ENCODE data around the gene RAB11FIP3. TPM values are rescaled to one million over a fixed set of nuclear protein-coding genes. Genes with fewer than 3 reads are reported as not detected.
A peak's percentile ranks its signal among the peaks of the same experiment; 100 is the strongest.

RAB11FIP3 gene
- total RNA-seq, 1 experiment from 2014 or later, result 37.1 TPM

DNA sequence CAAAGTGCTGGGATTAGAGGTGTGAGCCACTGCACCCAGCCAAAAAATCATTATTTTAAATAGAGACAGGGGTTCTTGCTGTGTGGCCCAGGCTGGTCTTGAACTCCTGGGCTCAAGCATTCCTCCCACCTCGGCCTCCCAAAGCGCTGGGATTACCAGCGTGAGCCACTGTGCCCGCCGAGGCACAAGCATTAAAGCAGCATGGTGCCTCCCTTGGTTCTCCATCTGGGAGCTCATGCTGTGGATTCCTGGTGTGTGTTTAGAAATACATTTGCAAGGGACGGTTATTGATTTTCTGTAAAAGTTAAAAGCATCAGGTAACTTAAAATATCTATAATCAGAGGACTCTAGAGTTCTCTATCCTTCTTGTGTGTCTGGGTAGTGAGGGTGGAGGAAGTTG is 87.4 kb downstream of the RAB11FIP3 start:
- Histone ChIP-seq H3K14ac (ENCODE audit: insufficient read depth, low read length) (no peak overlapping the region), H4K5ac (ENCODE audit: insufficient read length, low read depth, low read length) (no peak overlapping the region), H4K8ac (replicated peaks; ENCODE audit: insufficient read length, low read depth, low read length) (no peak overlapping the region), H3K79me1 (ENCODE audit: insufficient read depth, low read depth, low read length, poor library complexity, severe bottlenecking) (no peaks in the 10 kb centered on the region), H4K20me1 (ENCODE audit: control insufficient read depth, insufficient read depth, insufficient read length) (no peaks in the 10 kb centered on the region), H3K27ac (ENCODE audit: insufficient read length, low read depth, low read length) (no peak overlapping the region), H3K18ac (ENCODE audit: insufficient read length, low read depth, low read length) (no peak overlapping the region), H4K91ac (ENCODE audit: insufficient read length, low read depth, low read length) (no peak overlapping the region), H3K4me1 (ENCODE audit: insufficient read depth, low read length) (no peaks in the 10 kb centered on the region), H3K79me2 (ENCODE audit: insufficient read depth, low read length) (no peaks in the 10 kb centered on the region), H3K9ac (ENCODE audit: extremely low read depth, insufficient read length, low read length) (no peak overlapping the region), H3K9me3 (ENCODE audit: control insufficient read depth, low read depth, low read length) (no peaks in the 10 kb centered on the region), H2BK20ac (ENCODE audit: low read depth, low read length, poor library complexity, severe bottlenecking) (no peak overlapping the region), H2BK120ac (ENCODE audit: low read depth, low read length, poor library complexity, severe bottlenecking) (no peak overlapping the region), H2BK15ac (ENCODE audit: low read depth, low read length) (no peak overlapping the region), H3T11ph (ENCODE audit: low read length) (no peak overlapping the region), H2BK5ac (ENCODE audit: insufficient read length, low read length) (no peak overlapping the region), H2AK5ac (ENCODE audit: insufficient read length, low read length) (no peak overlapping the region), H3K23ac (ENCODE audit: insufficient read length, low read depth, low read length) (no peak overlapping the region), H2AFZ (ENCODE audit: low read length) (no peak overlapping the region), H3K56ac (ENCODE audit: insufficient read length, low read depth, low read length) (no peak overlapping the region), H3K27me3 (ENCODE audit: insufficient read depth, low read length) (no peaks in the 10 kb centered on the region), H3K4ac (ENCODE audit: low read depth, low read length) (no peak overlapping the region), H3K4me2 (ENCODE audit: insufficient read depth, insufficient read length, low read length) (no peak overlapping the region), H3K23me2 (ENCODE audit: insufficient read length, low read depth, low read length, poor library complexity, severe bottlenecking) (no peaks in the 10 kb centered on the region), H2BK12ac (ENCODE audit: insufficient read length, low read depth, low read length) (no peak overlapping the region)
- H3K27me3 Mint-ChIP-seq (ENCODE audit: low read depth), result no peaks in the 10 kb centered on the region
- peak overlapping the region; percentile 26 to 69 (median 57); a peak in 4 of 7 replicates for H3K27ac Mint-ChIP-seq
- H3K9me3 Mint-ChIP-seq, result no peaks in the 10 kb centered on the region
- TF ChIP-seq, protein P1, sequence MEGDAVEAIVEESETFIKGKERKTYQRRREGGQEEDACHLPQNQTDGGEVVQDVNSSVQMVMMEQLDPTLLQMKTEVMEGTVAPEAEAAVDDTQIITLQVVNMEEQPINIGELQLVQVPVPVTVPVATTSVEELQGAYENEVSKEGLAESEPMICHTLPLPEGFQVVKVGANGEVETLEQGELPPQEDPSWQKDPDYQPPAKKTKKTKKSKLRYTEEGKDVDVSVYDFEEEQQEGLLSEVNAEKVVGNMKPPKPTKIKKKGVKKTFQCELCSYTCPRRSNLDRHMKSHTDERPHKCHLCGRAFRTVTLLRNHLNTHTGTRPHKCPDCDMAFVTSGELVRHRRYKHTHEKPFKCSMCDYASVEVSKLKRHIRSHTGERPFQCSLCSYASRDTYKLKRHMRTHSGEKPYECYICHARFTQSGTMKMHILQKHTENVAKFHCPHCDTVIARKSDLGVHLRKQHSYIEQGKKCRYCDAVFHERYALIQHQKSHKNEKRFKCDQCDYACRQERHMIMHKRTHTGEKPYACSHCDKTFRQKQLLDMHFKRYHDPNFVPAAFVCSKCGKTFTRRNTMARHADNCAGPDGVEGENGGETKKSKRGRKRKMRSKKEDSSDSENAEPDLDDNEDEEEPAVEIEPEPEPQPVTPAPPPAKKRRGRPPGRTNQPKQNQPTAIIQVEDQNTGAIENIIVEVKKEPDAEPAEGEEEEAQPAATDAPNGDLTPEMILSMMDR (conservative IDR thresholded peaks at IDR 0.05), result no peak
- DNase-seq, result no peak
- no peaks in the 10 kb centered on the region for H3K4me1 Mint-ChIP-seq
- no CpG with 5 or more reads among the region's 6 CpGs for WGBS (ENCODE audit: extremely low coverage, insufficient read length, low lambda C conversion rate)
- H3K36me3 Mint-ChIP-seq (ENCODE audit: insufficient read depth in 1 of 3, low read depth in 3 of 3), result peaks cover 9 to 21% (median 19%) of the 10 kb centered on the region in 3 experiments
- H3K4me3 Mint-ChIP-seq, result no peak overlapping the region; a peak in 1 of 5 replicates
